Measurements from ENCODE around the gene CD2.
A peak's percentile ranks its signal among the peaks of the same experiment; 100 is the strongest.

Gene CD2, protein sequence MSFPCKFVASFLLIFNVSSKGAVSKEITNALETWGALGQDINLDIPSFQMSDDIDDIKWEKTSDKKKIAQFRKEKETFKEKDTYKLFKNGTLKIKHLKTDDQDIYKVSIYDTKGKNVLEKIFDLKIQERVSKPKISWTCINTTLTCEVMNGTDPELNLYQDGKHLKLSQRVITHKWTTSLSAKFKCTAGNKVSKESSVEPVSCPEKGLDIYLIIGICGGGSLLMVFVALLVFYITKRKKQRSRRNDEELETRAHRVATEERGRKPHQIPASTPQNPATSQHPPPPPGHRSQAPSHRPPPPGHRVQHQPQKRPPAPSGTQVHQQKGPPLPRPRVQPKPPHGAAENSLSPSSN

DNA sequence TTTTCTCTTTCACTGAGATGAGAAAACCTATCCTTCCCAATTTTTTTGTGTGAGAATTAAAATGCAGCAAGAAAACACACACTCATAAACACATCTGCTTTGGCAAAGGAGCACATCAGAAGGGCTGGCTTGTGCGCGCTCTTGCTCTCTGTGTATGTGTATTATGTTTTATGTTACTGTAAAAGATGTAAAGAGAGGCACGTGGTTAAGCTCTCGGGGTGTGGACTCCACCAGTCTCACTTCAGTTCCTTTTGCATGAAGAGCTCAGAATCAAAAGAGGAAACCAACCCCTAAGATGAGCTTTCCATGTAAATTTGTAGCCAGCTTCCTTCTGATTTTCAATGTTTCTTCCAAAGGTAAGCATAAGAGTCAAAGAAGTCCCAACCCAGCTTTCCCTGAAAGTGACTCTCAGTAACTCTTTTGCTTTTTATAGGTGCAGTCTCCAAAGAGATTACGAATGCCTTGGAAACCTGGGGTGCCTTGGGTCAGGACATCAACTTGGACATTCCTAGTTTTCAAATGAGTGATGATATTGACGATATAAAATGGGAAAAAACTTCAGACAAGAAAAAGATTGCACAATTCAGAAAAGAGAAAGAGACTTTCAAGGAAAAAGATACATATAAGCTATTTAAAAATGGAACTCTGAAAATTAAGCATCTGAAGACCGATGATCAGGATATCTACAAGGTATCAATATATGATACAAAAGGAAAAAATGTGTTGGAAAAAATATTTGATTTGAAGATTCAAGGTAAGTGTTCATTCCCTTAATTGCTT lies at the start of gene CD2:
Gene CD2 (plus strand): TSS at position 233 of the 780 bp plus-strand sequence. CDS start 63 bp downstream, at position 296.
- DNase-seq: no peak

DNA sequence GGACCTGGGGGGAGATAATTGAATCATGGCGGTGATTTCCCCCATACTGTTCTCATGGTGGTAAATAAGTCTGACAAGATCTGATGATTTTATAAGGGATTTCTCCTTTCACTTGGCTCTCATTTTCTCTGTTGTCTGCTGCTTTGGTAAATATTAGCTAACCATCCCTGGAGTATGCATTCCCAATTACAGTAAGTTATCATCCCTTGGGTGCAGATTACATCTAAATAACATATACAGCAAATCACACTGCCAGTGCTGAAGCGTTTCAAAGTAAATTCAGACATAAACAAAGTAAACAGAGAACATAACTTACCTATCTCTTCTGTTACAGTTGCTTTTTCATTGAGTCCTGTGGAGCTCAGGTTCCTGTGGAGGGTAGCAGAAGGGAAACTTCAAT lies 48.1 kb upstream of the CD2 start:
- DNase-seq: no peak

GRCh38 chr1:116706841-116707240 lies 47.4 kb upstream of the CD2 start:
- DNase-seq: no peak

- no peak for DNase-seq
Observed at GRCh38 chr1:116708255-116708900, 45.9 kb upstream of the CD2 start.

DNA sequence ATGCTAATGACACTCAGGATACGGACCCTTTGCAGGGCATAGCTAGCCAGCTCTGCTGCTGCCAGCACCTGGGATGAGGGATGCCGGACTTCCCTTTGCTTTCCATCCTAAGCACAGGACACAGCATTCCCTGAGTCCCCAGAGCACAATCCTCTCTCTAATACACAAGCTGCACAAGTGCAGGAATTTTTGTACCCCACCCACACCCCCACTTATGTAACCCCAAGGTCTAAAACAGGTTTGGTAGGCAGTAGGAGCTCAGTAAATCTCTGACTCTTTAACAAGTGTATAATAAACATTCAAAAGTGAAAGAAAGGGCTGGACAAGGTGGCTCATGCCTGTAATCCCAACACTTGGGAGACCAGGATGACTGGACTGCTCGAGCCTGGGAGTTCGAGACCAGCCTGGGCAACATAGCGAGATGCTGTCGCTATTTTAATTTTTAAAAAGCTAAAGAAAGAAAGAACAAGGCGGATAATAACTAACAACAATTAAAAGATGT lies 44.5 kb upstream of the CD2 start:
- no peak for DNase-seq

GRCh38 chr1:116710420-116711262 lies 43.6 kb upstream of the CD2 start:
- DNase-seq: peak; percentile 67

GRCh38 chr1:116711263-116711840 lies 42.9 kb upstream of the CD2 start:
- peak; percentile 78 for DNase-seq

- DNase-seq: no peak
Observed at GRCh38 chr1:116712510-116712909, 41.7 kb upstream of the CD2 start.

DNA sequence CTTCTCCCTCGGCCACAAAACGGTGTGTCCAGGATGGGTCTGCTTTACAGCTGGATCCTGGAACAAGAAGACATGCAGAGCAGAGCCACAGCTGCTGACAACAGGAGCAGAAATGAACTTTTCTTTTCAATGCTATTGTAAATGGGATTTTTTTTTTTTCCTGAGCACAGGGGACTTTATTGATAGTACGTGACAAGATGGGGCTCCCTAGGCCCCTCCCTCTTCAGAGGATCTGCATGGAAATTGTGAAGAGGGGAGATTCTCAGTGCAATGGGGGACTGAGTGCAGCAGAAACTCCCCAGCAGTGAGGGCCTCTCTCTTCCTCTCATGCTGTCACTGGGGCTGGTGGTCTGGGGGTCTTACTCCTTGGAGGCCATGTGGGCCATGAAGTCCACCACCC lies 40.8 kb upstream of the CD2 start:
- DNase-seq: no peak

DNA sequence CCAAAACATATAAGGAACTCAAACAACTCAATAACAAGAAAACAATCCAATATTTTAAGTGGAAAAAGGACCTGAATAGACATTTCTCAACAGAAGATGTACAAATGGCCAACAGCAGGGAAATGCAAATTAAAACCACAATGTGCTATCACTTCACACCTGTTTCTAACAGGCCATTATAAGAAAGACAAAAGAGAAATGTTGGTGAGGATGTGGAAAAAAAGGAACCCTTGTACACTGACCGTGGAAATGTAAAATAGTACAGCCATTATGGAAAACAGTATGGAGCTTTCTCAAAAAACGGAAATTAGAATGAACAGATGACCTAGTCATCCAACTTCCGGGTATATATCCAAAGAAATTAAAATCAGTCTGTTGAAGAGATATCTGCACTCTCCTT lies 37.8 kb upstream of the CD2 start:
- no peak for DNase-seq

DNA sequence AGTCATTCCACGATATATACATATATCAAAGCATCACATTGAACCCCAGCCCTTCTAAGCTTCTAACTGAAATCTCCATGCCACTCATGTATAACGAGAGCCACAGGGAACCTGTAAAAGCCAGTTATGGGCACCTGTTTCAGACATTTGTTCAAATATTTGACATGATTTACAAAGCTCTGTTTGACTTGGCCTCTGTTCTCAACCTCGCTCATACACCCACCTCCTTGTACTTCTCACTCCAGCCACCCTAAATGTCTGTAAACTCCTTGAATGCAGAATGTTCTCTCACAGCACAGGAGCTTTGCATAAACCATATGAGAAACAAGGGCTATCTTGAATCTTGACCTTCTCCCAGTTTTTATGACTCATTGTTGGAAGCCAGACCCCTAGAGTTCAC lies 36.9 kb upstream of the CD2 start:
- DNase-seq: peak; percentile 32

DNA sequence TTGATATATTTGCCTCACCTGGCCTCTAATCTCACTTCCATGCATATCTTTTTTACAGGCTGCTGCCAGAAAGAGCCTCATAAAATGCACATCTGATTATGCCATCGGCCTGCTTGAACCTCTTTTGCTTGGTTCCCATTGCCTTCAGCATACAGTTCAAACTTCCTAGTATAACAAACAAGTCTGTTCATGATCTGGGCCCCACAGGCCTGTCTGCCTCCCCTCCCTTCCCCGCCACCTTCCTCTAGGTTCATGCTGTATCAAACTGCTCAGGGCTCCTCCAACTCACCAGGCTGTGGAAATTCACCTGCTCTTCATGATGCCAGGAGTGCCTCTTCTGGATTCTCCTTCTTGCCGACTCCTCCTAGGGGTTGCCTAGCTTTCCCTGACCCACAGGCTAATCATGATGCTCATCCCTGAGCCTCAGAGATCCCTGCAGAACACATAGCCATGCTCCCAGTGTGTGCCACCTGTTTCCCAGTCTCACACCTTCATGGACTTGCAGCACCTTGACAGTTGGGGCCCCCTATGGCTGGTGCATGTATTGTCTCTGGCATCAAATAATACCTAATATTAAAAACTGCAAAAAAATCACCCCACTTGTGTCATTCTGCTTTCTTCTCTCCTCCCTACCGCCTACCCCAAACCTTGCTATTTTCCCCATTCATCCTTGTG lies 33.7 kb upstream of the CD2 start:
- DNase-seq: no peak

GRCh38 chr1:116721039-116721405 lies 33.2 kb upstream of the CD2 start:
- DNase-seq: no peak

DNA sequence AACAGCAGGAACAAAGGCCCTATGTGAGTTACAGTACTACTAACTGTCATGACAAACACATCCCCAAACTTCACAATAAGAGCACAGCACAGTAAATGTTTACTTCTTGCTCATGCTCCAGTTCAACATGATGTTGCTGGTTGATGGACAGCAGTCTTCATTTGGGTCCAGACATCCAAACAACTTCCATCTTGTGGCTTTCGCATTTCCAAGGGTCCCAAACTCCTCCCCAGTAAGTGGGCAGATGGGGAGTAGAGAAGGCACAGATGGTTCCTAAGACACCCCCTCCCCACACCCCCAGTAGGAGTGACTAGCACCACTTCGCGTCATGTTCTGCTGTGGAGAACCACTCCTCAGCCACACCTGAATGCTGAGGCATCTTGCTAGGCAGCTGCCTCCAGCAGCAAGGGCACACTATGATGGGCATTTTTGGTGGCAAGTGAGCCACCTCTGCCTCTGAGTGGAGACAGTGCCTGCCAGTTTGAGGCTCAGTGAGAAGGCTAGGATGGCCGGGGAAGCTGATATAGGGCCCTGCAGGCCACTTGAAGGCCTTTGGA lies 32.7 kb upstream of the CD2 start:
- no peak for DNase-seq

DNA sequence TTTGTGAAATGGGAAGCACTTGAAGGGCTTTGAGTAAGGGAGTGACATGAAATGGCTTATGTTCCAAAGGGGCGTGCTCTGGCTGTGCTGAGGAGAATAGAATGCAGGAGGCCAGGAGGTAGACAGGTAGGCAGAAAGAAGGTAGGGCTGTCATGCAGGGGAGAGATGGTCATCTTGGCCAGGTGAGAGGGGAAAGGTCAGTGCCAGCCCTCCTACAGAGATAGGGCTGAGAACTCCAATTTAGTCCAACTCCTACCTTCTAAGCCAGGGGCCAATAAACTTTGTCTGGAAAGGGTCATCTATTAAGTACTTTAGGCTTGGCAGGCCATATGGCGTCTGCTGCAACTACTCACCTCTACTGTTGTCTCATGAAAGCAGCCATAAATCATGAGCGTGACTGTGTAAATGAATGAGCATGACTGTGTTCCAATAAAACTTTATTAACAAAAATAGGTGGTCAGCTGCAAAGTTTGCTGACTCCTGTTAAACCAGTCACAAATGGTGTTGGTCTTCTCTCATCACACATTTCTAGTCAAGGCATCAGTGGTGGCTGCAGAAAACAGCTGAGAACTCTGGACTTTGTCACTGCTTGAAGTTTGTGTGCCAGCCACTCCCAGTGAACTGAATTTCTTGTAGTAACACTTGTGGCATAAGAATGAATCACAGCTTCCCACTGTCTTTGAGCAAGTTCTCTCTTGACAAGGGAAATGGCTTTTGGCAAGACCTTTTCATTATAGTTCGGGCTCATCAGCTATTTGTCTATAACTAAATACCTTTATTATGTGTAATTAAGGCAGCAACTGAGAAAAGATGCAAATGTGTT lies 32.0 kb upstream of the CD2 start:
- DNase-seq: no peak

DNA sequence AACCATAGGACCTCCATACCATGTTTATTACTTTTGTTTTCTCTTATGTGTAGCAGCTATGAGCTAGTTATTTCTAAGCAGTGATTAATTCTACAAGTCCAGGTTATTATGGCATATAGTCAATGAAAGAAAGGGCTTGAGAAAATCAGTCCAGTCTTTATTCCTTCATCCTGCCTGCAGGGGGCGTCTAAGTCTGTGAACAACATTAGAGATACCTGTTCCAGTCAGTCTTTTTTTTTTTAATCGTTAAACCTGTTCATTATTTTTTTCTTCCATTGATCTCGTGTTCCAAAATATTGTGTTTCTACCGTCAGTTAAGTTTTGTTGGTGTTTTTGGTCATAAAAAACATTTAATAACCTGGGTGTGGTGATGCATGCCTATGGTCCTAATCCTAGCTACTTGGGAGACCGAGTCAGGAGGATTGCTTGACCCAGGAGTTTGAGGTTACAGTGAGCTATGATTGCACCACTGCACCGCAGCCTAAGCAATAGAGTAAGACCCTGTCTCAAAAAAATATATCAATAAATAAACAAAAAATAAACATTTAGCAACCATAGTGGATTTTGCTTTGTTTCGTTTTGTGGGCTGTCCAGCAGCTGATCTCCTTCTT lies 29.4 kb upstream of the CD2 start:
- DNase-seq: peak; percentile 69

DNA sequence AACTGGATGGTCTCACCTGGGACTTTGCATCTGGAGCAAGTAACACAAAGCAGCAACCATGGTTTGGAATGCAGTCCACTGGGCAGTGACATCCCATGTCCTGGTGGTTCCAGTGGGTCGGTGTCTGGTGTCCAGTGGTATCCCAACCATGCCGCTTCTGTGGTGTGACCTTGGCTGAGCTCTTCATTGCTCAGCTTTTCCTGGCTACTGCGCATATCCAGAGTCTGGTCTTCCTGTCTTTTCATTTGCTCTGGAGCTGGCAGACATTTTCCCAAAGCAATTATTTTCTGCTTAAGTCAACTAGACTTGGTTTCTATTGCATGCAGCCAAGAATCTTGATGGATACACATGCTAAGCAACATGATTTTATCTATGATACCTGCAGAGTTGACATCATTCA lies 28.4 kb upstream of the CD2 start:
- DNase-seq: no peak

DNA sequence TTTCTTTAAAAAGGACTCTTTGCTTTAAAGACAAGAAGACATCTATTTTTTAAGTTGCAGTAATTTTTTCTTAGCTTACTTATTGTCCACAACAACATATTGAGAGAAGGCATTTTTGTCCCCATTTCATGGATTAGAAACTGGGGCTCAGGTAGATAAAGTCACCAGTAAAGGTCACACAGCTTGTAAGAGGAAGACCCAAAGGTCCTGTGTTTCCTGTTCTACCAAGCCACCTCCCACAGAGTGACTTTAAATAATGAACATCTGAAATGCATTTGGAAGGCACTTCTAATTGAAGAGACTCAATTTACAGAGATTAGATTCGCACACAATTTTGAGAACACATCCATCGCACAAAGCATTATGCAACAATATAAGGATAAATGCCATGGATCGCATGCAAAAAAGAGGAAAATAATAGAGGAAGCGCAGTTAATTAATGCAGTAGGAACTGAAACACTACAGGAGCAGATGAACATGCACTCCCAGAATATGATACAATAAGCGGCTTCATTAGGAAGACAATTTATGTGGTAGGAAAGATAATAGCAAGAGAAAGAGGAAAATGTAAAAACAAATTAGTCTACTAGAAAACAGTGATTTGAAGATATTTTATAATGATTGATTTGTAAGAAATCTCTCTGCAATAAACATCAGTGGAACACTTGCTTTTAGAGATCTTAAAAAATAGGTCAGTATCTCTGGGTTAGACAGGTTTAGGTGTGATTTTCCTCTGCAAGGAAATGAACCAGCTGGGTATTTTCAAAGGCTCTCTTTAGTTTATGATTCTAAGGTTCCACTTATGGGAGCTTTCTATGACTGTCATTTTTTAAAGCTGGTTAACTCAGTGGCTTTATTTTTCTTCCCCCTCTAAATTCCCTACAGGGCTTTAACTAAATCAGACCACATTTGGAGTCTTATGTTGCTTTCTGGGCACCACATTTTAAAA lies 27.1 kb upstream of the CD2 start:
- no peak for DNase-seq

GRCh38 chr1:116731439-116731838 lies 22.8 kb upstream of the CD2 start:
- no peak for DNase-seq
